K562 (cell line): Measurements from ENCODE around the gene TSPAN3. TPM values are rescaled to one million over a fixed set of nuclear protein-coding genes. Genes with fewer than 3 reads are reported as not detected.

Experiments
- ATAC-seq: fragments of 200-7000 bp; cut with Tn5 transposase; 3 replicates; pipeline ENCODE4 v1.9.1; 2020; ENCODE audit warnings: moderate library complexity
- BruUV-seq: library from RNA; stranded (reverse); fragments of 400-500 nt; replicated peaks from 2 replicates; lab custom pipeline; 2021; lab: Mats Ljungman, UMichigan
- CTCF ChIA-PET: fragments of 300-600 bp; formaldehyde crosslinking; extraction: SDS; loops from one replicate; lab custom pipeline; 2021; ENCODE audit warnings: low intra/inter-chr PET ratio; lab: Yijun Ruan, JAX
- POLR2A ChIA-PET: fragments of 300-600, 350-650 bp; sonication (Branson Sonifier 250); formaldehyde crosslinking; extraction: SDS; loops from one replicate; lab custom pipeline; 2021; ENCODE audit warnings: antibody characterized with exemption, inconsistent platforms; lab: Yijun Ruan, JAX
- DNase-seq, 4 experiments: peaks; one replicate each; pipeline versions ENCODE4 v3.0.0 to v3.0.0-alpha.2; 2011 to 2018; ENCODE audit warnings: low spot score in 3 of 4, mixed read lengths in 3 of 4; ENCODE audit errors: extremely low read depth in 1 of 4
- FAIRE-seq: peaks from 2 replicates; lab custom pipeline; 2011; peaks lifted over from hg19 to GRCh38; lab: Jason Lieb, UNC
- H2AFZ ChIP-seq: 2 replicates; pipeline ENCODE4 v1.6.0; 2011; ENCODE audit warnings: low read depth, low read length, control low read depth, inconsistent platforms
- H3K27ac ChIP-seq: fragments of 200-600 bp; 3 replicates; pipeline ENCODE4 v1.8.0; 2011; ENCODE audit warnings: low read depth, mild to moderate bottlenecking, control low read depth, inconsistent platforms, low read length, moderate library complexity, mixed read lengths; ENCODE audit errors: extremely low read depth
- H3K27me3 ChIP-seq, 2 experiments: fragments of 300-600 bp in 1 of 2; 2 replicates in 1 of 2; 3 replicates in 1 of 2; pipeline versions ENCODE4 v1.6.0 to v1.8.0; 2011; ENCODE audit warnings: inconsistent platforms in 2 of 2, low read length in 2 of 2, mild to moderate bottlenecking in 1 of 2, mixed read lengths in 1 of 2, moderate library complexity in 1 of 2; ENCODE audit not compliant: control insufficient read depth in 2 of 2, insufficient read depth in 2 of 2
- H3K36me3 ChIP-seq: fragments of 300-600 bp; 3 replicates; pipeline ENCODE4 v1.8.0; 2011; ENCODE audit warnings: mild to moderate bottlenecking, low read length, inconsistent platforms; ENCODE audit not compliant: control insufficient read depth, insufficient read depth
- H3K4me1 ChIP-seq, 2 experiments: fragments of 200-600 bp in 1 of 2; replicated peaks in 1 of 2; 2 replicates in 1 of 2; 3 replicates in 1 of 2; pipeline versions ENCODE4 v1.5.1 to v1.8.0; 2011; ENCODE audit warnings: inconsistent platforms in 2 of 2, low read length in 2 of 2, mild to moderate bottlenecking in 1 of 2, mixed read lengths in 1 of 2, moderate library complexity in 1 of 2; ENCODE audit not compliant: control insufficient read depth in 2 of 2, insufficient read depth in 2 of 2
- H3K4me2 ChIP-seq: 2 replicates; pipeline ENCODE4 v1.6.1; 2011; ENCODE audit warnings: low read length, control low read depth, inconsistent platforms, mixed read lengths; ENCODE audit not compliant: insufficient read depth
- H3K4me3 ChIP-seq: fragments of 200-600 bp; sonication (generic), shearing (Covaris generic); 2 replicates; pipeline ENCODE4 v1.5.1; 2016; ENCODE audit warnings: control low read depth, inconsistent platforms
- H3K79me2 ChIP-seq: fragments of 200-600 bp; 3 replicates; pipeline ENCODE4 v1.8.0; 2011; ENCODE audit warnings: low read length, inconsistent platforms; ENCODE audit not compliant: control insufficient read depth, insufficient read depth
- H3K9ac ChIP-seq, 2 experiments: 2 replicates each; pipeline versions ENCODE4 v1.6.0 to v1.6.1; 2011; ENCODE audit warnings: low read depth in 2 of 2, low read length in 2 of 2, control low read depth in 1 of 2, inconsistent platforms in 1 of 2, mild to moderate bottlenecking in 1 of 2, mixed read lengths in 1 of 2; ENCODE audit not compliant: insufficient read depth in 1 of 2
- H3K9me1 ChIP-seq: one replicate; pipeline ENCODE4 v1.6.0; 2011; ENCODE audit warnings: inconsistent platforms, mild to moderate bottlenecking, low read length, moderate library complexity; ENCODE audit not compliant: control insufficient read depth, insufficient read depth
- H3K9me3 ChIP-seq: replicated peaks from 2 replicates; pipeline ENCODE4 v1.5.1; 2011; ENCODE audit warnings: low read depth, low read length, inconsistent platforms; ENCODE audit not compliant: control insufficient read depth, insufficient read depth
- H4K20me1 ChIP-seq: replicated peaks from 2 replicates; pipeline ENCODE4 v1.6.1; 2011; ENCODE audit warnings: low read length, inconsistent platforms, mixed read lengths; ENCODE audit not compliant: control insufficient read depth, insufficient read depth
- BRF2 ChIP-seq: IDR thresholded peaks from 3 replicates; pipeline ENCODE4 v1.6.1; 2011; ENCODE audit warnings: borderline replicate concordance, mild to moderate bottlenecking; ENCODE audit not compliant: insufficient read length, insufficient read depth
- CAMTA2 ChIP-seq: fragments of 250-450 bp; sonication (Bioruptor Pico); conservative IDR thresholded peaks from 2 replicates; pipeline ENCODE4 v1.5.1; 2022
- DDX20 ChIP-seq: fragments of 450-650 bp; IDR thresholded peaks from 2 replicates; pipeline ENCODE4 v1.6.1; 2016; ENCODE audit warnings: missing genetic modification characterization, low read depth, mild to moderate bottlenecking, missing compliant biosample characterization, moderate library complexity
- E2F4 ChIP-seq: sonication (generic); formaldehyde crosslinking; IDR thresholded peaks from 2 replicates; pipeline ENCODE4 v1.8.0; 2022; ENCODE audit warnings: mild to moderate bottlenecking, low read depth, missing genetic modification reagents
- GABPA ChIP-seq: fragments of 200-800 bp; sonication (Bioruptor generic); conservative IDR thresholded peaks from 2 replicates; pipeline ENCODE4 v1.6.1; 2016; ENCODE audit warnings: low read depth, missing genetic modification characterization, missing compliant biosample characterization
- NR2F6 ChIP-seq: fragments of 450-650 bp; formaldehyde crosslinking; IDR thresholded peaks from 2 replicates; pipeline ENCODE4 v1.4.0; 2020; ENCODE audit warnings: mild to moderate bottlenecking
- RBM14 ChIP-seq: fragments of 200-400 bp; formaldehyde crosslinking; IDR thresholded peaks from 2 replicates; pipeline ENCODE4 v1.6.1; 2018; ENCODE audit warnings: low read depth, mild to moderate bottlenecking, low read length, moderate library complexity, borderline replicate concordance; ENCODE audit not compliant: insufficient read depth
- RNF2 ChIP-seq: sonication (generic); IDR thresholded peaks from 2 replicates; pipeline ENCODE4 v1.6.1; 2016
- RUNX1 ChIP-seq: sonication (generic); IDR thresholded peaks from 2 replicates; pipeline ENCODE4 v1.6.1; 2016; ENCODE audit warnings: antibody characterized with exemption, low read depth
- SAFB ChIP-seq: fragments of 200-400 bp; formaldehyde crosslinking; IDR thresholded peaks from 2 replicates; pipeline ENCODE4 v1.6.1; 2017; ENCODE audit warnings: low read depth, low read length, borderline replicate concordance
- SMARCE1 ChIP-seq: fragments of 450-650 bp; IDR thresholded peaks from 2 replicates; pipeline ENCODE4 v1.7.1; 2016; ENCODE audit warnings: mild to moderate bottlenecking
- THRAP3 ChIP-seq: fragments of 450-650 bp; IDR thresholded peaks from 2 replicates; pipeline ENCODE4 v1.6.1; 2016; ENCODE audit warnings: mild to moderate bottlenecking, inconsistent platforms, borderline replicate concordance
- ZBTB11 ChIP-seq, 3 experiments: fragments of 200-800 bp in 1 of 3; fragments of 250-450 bp in 1 of 3; fragments of 450-650 bp in 1 of 3; sonication (Bioruptor Pico) in 1 of 3; sonication (Bioruptor generic) in 1 of 3; formaldehyde crosslinking in 1 of 3; IDR thresholded peaks; 2 replicates each; pipeline versions ENCODE4 v1.6.1 to v1.8.0; 2016 to 2022; ENCODE audit warnings: mild to moderate bottlenecking in 2 of 3, missing genetic modification characterization in 2 of 3, missing compliant biosample characterization in 1 of 3, moderate library complexity in 1 of 3
- ZFPM2 ChIP-seq: fragments of 250-450 bp; sonication (Bioruptor Pico); IDR thresholded peaks from 2 replicates; pipeline ENCODE4 v1.5.1; 2022; ENCODE audit warnings: mild to moderate bottlenecking
- ZNF253 ChIP-seq: fragments of 250-450 bp; sonication (Bioruptor Pico); conservative IDR thresholded peaks from 2 replicates; pipeline ENCODE4 v1.6.1; 2021; ENCODE audit warnings: mild to moderate bottlenecking
- ZNF436 ChIP-seq: fragments of 250-450, 450-650 bp; sonication (Bioruptor Pico); formaldehyde crosslinking; IDR thresholded peaks from 2 replicates; pipeline ENCODE4 v1.7.0; 2020; ENCODE audit warnings: mild to moderate bottlenecking
- ZNF57 ChIP-seq: fragments of 450-650 bp; formaldehyde crosslinking; IDR thresholded peaks from 2 replicates; pipeline ENCODE4 v1.4.0; 2020; ENCODE audit warnings: mild to moderate bottlenecking, moderate library complexity
- ZNF584 ChIP-seq: fragments of 200-800 bp; sonication (Bioruptor generic); IDR thresholded peaks from 2 replicates; pipeline ENCODE4 v1.6.1; 2016; ENCODE audit warnings: low read depth, mild to moderate bottlenecking, missing genetic modification characterization, missing compliant biosample characterization
- ZNF586 ChIP-seq: fragments of 450-650 bp; formaldehyde crosslinking; conservative IDR thresholded peaks from 2 replicates; pipeline ENCODE4 v1.4.0; 2020; ENCODE audit warnings: mild to moderate bottlenecking, moderate library complexity
- WGBS: fragments of 100-300 bp; shearing (Covaris generic); methylation state at CpG from one replicate; pipeline ENCODE4 v1.1.6; 2016; ENCODE audit warnings: low coverage, mixed read lengths; ENCODE audit not compliant: insufficient coverage; ENCODE audit errors: missing lambda C conversion rate; 5-methylcytosine and 5-hydroxymethylcytosine counted together
- in situ Hi-C: fragments of 300-500 bp; cut with MboI; formaldehyde crosslinking; loops from 4 replicates; pipeline ENCODE4 v1.15.0; 2018; ENCODE audit warnings: inconsistent platforms, mixed read lengths
- intact Hi-C: fragments of 100-400 bp; cut with micrococcal nuclease; formaldehyde crosslinking; loops from 2 replicates; pipeline ENCODE4 v1.14.2; 2022
- polyA plus RNA-seq, 8 experiments: library from polyadenylated mRNA; depleted of rRNA in 4 of 8; stranded (reverse) in 5 of 8; unstranded in 3 of 8; fragments of >200 nt; fragmentation: Nextera tagmentation in 2 of 8; fragmentation: Illumina TruSeq in 1 of 8; extraction: Ambion mirVana in 2 of 8; extraction: Trizol in 1 of 8; gene quantifications; 2 replicates each; pipeline versions ENCODE4 v1.2.1 to v1.2.3, GENCODE V29; 2011 to 2014; ENCODE audit warnings: inconsistent platforms in 1 of 8, missing spikeins in 1 of 8
- total RNA-seq, 7 experiments: library from RNA; depleted of rRNA in 6 of 7; stranded (reverse); fragments of >200 nt in 6 of 7; fragmentation: Illumina TruSeq in 2 of 7; extraction: Trizol in 2 of 7; gene quantifications; 2 replicates each; pipeline versions ENCODE4 v1.2.1 to v1.2.3, GENCODE V29; 2011 to 2021; ENCODE audit warnings: low replicate concordance in 1 of 7

The TSPAN3 gene
- total and polyA plus RNA-seq, 9 of the 15 experiments (the other 6 are each of a cell fraction or from before 2014, with no cell fraction given): 14.3 to 144 (median 71.1) TPM

- no TSS peak for BruUV-seq
- no peaks in the 10 kb centered on the region for H3K36me3 ChIP-seq
- DNase-seq (no peak), ATAC-seq (no peak), FAIRE-seq (no peak)
- no peaks in the 10 kb centered on the region for H3K9me3 ChIP-seq
- no peaks in the 10 kb centered on the region for H3K9me1 ChIP-seq
- in situ Hi-C loops (no loop called here), intact Hi-C loops (no loop called here)
- no peak overlapping the region for H3K4me2 ChIP-seq
- no peaks in the 10 kb centered on the region for H3K79me2 ChIP-seq
- ChIA-PET POLR2A (interaction anchor here (0.9 kb wide), 1 partner anchor 278 kb away, joined by 3 read pairs; no protein-coding TSS in a partner anchor), CTCF (no interaction called here)
- H4K20me1 ChIP-seq: no peaks in the 10 kb centered on the region
- no peak overlapping the region for H2AFZ ChIP-seq
- no peaks in the 10 kb centered on the region for H3K4me1 ChIP-seq
- H3K4me3 ChIP-seq: no peak overlapping the region
- 0% methylated on average over 4 of the region's 4 CpGs for WGBS
- no peak overlapping the region for H3K9ac ChIP-seq
- H3K27me3 ChIP-seq: peaks cover 30 to 62% of the 10 kb centered on the region in 2 experiments
- no peak overlapping the region for H3K27ac ChIP-seq
- TF ChIP-seq SAFB (no peak), ZBTB11 (CRISPR knock-in tag; IDR thresholded peaks at IDR 0.05) (no peak), E2F4 (CRISPR knock-in tag) (no peak), ZNF436 (no peak), SMARCE1 (no peak), RBM14 (no peak), DDX20 (tag) (no peak), NR2F6 (no peak), ZNF57 (CRISPR knock-in tag) (no peak), ZFPM2 (no peak), RUNX1 (no peak), ZNF253 (no peak), ZNF584 (CRISPR knock-in tag) (no peak), ZNF586 (no peak), GABPA (tag) (no peak), CAMTA2 (CRISPR knock-in tag) (no peak), RNF2 (no peak), BRF2 (no peak), THRAP3 (no peak)
Measured at GRCh38 chr15:77010857-77011256, 60.1 kb downstream of the TSPAN3 start.
